Activated naive CD4-positive, alpha-beta T cell treated with anti-CD3 and anti-CD28 coated beads, Interleukin-2, amount 50 U/mL, for 16 hours (primary cell): ENCODE data around the gene SH3BP5.

Source experiments
- DNase-seq: peaks from one replicate; pipeline ENCODE4 v3.0.0-alpha.2; 2020

The SH3BP5 gene

GRCh38 chr3:15271030-15271429 is 61.4 kb downstream of the SH3BP5 start:
- DNase-seq: no peak

- peak; percentile 87 for DNase-seq
These were observed 63.0 kb downstream of the SH3BP5 start for GRCh38 chr3:15269091-15269989.

DNA sequence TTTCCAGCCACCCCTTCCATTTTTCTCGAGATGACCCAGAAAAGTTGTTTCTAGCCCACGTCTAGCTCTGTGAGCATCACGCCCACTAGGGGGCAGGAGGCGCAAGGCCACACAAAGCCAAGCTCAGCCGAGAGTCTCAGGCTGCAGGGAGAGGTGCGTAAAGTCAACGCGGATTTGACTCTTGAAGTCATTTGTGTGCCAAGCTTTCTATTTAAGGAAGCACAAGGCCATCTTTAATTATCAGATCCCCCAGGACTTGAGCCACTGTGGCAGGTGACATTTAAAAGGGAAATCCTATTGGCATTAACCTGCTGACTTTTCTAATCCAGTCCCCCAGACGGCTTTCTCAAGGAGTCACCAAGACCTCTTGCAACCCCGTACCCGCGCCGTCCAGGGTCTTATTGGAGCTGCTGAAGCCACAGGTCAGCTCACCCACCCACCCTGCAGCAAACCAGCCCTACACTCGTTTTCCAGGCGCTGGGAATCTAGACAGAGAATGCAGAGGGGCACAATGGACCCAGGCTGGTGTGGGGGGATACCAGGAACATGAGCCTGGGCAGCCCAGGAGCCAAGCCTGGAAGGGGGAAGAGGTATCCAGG is 64.3 kb downstream of the SH3BP5 start:
- peak; percentile 88 for DNase-seq

- DNase-seq: no peak
These were observed 64.9 kb downstream of the SH3BP5 start for GRCh38 chr3:15267502-15267901.

DNA sequence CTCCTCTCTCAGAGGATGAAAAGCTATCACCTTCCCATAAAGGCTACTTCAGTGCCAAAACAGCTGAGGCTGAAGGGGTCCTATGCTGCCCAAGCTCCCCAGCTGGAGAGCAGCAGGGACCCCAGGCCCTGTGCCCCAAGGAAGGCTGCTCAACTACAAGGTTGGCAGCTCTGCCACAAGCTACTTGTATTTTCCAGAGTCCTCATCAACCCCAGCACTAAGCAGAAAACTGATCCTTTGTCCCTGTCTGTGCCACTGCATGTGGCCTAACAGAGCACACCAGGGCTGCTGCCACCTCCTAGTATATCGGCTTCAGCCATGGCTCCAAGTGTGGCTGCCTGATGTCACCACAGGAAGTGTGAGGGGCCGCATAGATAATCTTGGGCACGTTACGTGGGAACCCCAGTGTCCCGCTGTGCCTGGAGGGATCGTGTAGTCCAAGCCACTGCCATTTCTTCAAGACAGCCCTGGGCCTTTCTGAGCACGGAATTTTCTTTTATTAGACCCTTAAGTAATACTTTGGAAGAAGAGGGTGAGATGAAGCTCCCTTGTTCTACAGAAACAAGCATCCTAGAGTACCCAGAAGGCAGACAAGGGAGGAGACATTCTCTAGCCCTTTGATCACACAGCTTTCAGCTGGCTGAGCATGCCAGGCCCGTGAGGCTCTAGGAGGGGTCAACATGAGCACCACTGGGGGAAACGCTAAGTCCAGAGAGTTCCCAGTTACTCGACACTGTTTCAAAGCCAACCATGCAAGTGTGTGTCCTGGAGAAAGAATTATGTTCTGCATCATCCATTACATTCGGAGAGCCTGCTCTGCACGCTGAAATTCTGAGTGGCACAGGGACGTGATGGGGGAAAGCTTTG is 65.6 kb downstream of the SH3BP5 start:
- DNase-seq: no peak

DNA sequence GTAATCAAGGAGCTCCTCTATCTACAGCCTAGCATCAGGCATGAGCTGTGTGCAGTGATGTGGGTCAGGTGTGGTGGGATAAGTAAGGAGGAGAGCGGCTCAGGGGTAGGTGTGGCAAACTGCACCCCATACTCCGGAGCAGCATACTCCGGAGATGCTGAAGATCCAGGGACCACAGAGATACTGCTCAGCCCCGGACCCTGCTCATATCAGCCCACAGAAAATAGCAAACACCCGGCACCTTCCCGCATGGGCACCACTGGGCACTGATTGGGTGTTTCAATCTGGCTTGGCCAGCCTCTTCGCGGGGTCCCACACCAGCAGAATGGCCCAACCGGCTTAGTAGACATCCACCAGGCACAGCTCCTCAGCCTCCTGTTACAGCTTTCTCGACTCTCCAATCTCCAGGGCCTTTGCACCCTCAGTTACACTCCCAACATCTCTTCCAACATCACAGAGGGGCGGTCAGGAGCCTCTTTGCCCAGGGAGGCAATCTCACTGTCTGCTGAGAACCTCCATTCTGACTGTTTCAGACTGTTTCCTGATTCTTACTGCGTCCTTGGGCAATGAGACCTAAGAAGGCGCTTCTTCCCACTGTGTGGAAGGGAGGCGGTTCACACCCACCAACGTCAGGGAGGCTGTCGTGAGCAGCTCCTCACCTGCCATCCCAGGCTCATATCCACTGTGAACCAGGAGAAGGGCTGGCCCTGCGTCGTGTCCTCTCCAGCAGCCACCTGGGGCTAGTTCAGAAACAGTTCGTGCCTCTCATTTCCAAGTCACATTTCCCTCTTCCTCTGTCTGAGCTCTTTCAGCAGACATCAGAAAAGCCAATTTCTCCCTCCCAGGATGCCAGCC is 66.5 kb downstream of the SH3BP5 start:
- no peak for DNase-seq

DNA sequence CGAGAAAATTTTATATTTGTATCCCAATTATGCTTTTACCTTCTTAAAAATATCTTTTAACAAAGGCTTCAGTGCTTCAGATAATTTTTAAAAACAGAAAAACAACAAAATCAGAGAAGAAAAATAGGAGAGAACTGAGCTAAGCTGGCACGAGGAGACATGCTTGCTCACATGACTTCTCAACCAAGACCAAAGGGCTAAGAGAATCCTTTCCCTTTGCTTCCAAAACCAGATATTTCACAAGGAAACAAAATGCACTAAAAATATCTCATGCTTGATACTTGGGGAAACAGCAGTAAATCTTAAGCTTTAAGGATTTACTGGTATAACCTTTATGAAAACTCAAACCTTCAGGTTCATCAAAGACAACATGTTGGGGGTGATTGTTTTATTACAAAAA is 67.9 kb downstream of the SH3BP5 start:
- DNase-seq: no peak

DNA sequence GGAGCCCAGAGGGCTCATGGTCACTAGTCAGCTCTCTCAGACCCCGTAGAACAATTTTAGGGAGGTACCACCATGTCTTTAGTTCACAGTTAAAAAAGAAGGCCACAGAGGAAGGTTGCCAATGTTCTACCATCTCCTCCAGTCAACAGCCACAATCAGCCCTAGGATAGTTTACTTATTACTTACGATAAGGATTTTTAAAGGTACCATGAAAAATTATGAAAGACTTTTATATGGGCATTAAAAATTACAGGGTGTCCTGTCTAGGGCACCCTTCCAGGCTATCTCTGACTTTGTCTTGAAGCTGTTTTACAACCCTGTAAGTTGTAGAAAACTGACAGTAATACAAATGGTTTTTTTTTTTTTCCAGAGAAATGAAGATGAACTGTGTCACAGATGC is 68.5 kb downstream of the SH3BP5 start:
- no peak for DNase-seq

- DNase-seq: no peak
These were observed 69.3 kb downstream of the SH3BP5 start for GRCh38 chr3:15263120-15263519.

- no peak for DNase-seq
These were observed 70.4 kb downstream of the SH3BP5 start for GRCh38 chr3:15262021-15262420.

DNA sequence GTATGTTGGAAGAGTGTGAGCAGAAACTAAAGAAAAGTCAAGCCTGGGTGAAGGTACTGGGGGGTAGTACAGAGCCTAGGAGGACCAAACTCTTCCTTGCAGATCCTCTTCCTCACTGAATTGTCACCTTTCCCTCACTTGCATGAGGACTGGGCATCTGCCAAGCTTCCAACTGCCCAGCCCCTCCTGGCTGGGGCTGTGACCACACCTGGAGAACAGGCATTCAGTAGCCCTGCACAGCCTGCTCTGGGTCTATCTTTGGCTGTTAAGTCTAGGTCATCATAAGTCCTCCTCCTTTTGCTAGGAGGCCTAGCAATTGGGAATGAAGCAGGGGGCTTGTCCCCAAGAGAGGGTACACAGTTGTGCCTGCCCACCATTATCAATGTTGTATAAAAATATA is 71.1 kb downstream of the SH3BP5 start:
- DNase-seq: no peak

DNA sequence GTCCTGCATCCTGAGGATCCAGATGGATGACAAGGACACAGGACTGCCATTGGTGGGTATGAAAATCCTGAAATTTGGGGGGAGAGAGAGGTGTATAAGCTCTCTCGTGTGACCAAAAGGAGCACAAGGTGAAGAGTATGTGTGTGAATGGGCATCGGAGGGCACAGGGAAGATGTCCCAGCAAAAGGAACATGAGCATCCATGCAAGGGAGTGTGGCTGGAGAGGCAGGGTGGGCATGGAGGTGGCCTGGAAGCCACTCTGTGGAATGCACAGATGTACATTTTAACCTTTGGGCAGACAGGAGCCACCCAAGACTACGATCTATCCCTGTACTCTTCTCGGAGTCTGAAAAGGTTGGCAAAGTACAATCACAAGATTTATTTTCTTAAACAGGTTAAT is 71.9 kb downstream of the SH3BP5 start:
- DNase-seq: no peak

- no peak for DNase-seq
These were observed 73.7 kb downstream of the SH3BP5 start for GRCh38 chr3:15258720-15259119.

DNA sequence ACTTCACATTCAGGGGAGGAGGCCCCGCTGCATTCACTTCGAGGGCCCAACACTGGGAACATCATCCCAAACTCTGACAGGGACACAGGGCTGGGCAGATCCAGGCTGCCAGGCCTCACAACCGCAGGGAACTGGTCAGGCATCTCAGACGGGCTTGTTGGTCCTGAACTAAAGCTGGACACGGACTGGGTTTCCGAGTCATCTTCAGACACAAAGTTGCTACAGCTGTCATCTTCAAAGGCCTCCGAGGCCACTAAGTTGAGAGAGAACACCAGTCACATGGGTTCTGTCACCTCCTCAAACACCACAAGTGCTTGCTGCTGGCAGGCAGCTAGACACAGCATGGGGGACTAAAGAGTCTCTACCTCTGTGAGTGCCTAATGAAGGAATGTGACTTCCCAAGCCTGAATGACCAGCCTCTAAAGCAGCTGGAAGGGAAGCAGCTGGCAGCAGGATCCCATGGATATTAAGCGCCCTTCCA is 75.5 kb downstream of the SH3BP5 start:
- no peak for DNase-seq

GRCh38 chr3:15255215-15255614 is 77.2 kb downstream of the SH3BP5 start:
- no peak for DNase-seq

DNA sequence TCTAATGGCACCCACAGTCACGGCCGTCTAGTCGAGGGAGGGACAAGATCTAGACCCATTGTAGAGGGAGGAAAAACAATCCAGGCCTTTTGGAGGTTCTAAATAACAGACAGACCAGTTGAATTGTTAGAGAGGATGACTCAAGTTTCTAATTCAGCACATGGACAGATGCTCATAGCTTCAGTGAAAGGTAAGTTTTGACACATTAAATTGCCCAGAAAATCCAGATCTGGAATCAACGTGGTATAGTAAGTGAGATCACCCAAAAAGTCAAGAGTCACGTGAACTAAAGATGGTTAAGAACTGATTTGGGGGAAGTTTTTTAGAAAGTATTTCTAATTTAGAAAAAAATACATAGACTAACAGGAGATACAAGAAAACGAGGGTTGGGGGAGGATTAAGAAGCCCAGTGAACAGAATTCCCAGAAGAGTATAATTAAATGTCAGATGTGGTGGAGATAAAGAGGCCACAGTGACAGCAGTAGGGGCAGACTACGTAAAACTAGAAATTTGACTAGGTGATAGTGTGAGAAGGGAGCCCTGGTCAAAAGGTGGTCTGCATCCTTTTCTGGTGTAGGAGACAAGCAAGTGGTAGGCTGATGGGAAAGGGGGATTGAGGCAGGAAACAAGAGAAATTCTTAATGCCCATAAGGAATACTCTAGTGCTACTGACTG is 79.2 kb downstream of the SH3BP5 start:
- DNase-seq: no peak

GRCh38 chr3:15246186-15246585 is 86.2 kb downstream of the SH3BP5 start:
- no peak for DNase-seq

DNA sequence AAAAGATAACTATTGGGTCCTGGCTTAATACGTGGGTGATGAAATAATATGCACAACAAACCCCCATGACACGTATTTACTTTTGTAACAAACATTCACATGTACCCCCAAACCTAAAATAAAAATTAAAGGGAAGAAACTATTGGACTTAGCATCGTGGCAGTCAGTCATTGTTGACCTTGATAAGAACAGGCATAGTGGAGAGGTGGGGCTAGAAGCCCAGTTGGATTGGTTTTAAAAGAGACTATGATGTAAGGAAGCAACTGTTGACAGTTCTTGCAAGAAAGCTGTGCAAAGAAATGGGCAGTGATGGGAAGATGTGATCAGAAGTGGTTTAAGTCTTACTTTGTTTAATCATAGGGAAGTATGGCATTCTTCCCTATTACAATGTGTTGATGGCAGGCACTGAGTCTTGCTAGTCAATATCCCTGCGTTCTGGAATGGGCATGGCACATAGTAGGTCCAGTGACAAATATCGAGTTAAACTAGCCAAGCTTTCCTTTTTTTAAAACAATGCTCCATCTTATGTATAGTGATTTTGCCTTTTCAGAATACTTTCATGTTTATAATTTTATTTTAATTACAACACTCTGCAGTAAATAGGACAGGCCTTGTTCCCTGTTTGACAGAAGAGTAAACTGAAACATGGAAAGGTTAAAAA is 88.4 kb downstream of the SH3BP5 start:
- no peak for DNase-seq

GRCh38 chr3:15241341-15241740 is 91.0 kb downstream of the SH3BP5 start:
- peak; percentile 48 for DNase-seq

GRCh38 chr3:15229262-15229661 is 103.1 kb downstream of the SH3BP5 start:
- DNase-seq: no peak

DNA sequence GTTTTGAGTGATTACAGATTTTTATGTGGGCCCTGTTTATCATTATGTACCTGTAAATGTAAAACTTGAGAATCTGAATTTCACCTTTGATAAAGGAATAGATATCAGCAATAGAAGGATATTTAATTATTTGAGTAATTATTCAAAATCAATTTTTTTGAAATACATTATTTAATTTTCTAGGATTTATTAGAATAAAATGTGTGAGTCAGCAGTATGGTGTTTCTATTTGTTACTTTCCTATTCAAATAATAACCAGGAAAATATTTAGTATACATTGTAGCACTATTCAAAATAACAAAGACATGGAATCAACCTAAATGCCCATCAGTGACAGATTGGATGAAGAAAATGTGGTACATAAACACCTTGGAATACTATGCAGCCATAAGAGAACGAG is 104.2 kb downstream of the SH3BP5 start:
- DNase-seq: no peak
